GM19328 (cell line): Measurements from ENCODE around the gene KLF7.

ENCODE experiments used
- ATAC-seq: cut with Tn5 transposase; IDR thresholded peaks from one replicate; pipeline ENCODE4 v1.9.1; 2021; ENCODE audit warnings: mild to moderate bottlenecking, moderate library complexity; ENCODE audit not compliant: unreplicated experiment

Gene KLF7

GRCh38 chr2:207071820-207072219 is 93.9 kb downstream of the KLF7 start:
- ATAC-seq = no peak

GRCh38 chr2:207067473-207067872 is 98.3 kb downstream of the KLF7 start:
- ATAC-seq = no peak

- ATAC-seq = no peak
Measured at GRCh38 chr2:207066791-207067460, 98.8 kb downstream of the KLF7 start.

DNA sequence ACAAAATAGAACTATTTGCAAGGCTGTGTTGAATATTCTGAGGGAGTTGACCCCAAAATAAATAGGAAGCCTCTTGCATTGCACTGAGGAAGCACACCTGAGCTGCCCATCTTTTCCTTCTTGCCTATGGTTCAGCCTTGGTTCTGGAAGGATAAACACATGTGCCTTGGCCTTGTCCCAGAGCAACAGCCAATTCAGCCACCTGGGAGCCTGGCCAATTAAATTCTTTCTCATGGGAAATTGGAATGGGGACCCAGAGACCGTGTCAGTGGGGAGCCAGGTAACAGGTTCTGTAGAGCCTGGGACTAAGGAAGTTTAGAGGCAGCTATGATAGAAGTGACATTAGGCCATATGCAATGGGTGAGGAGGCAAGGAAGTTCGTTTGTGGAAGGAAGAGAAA is 99.6 kb downstream of the KLF7 start:
- ATAC-seq = no peak

DNA sequence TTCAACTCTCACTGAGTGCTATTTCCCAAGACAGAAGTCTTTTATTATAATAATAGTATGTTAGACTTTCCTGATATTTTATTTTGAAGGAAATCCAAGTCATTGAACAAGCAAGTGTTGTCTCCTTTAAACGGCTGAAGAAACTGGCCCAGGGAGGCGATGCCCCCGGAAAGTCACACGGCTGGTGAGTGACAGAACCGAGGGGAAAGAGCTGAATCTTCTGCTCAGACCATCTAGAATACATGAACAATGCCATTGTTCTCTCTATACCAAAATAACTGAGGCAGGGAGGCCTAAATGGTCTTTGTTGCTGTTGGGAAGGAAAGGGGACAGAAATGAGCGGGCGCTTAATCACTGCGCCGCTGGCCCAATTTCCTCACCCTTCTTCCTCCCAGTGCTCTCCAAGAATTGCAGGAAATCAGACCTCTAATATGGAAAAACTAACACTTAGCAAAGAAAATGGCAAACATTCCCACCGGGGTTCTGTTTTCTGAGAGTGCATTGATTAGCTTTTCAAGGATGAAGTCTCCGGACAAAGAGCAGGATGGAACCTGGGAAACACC is 101.5 kb downstream of the KLF7 start:
- ATAC-seq = no peak

GRCh38 chr2:207061181-207061580 is 104.6 kb downstream of the KLF7 start:
- ATAC-seq = no peak

DNA sequence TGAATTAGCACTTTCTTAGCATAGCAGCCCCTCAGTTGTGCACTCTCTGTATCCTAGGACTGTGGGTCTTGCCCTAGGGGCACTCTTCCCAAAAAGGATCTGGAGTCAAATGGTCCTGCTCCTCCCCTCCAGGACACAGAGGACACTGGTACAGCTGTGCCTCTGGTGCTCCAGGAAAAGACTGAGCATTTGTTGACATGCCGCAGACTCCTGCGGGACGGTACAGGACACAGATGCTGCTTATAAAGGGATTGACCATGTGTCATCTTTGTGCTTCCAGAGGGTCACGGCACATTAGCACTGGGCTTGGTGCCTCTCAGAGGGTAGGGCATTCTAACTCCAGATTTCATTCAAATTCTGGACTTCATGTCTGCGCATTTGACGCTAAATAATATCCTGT is 110.5 kb downstream of the KLF7 start:
- ATAC-seq = no peak

- no peak for ATAC-seq
Measured at GRCh38 chr2:207054521-207054920, 111.2 kb downstream of the KLF7 start.

DNA sequence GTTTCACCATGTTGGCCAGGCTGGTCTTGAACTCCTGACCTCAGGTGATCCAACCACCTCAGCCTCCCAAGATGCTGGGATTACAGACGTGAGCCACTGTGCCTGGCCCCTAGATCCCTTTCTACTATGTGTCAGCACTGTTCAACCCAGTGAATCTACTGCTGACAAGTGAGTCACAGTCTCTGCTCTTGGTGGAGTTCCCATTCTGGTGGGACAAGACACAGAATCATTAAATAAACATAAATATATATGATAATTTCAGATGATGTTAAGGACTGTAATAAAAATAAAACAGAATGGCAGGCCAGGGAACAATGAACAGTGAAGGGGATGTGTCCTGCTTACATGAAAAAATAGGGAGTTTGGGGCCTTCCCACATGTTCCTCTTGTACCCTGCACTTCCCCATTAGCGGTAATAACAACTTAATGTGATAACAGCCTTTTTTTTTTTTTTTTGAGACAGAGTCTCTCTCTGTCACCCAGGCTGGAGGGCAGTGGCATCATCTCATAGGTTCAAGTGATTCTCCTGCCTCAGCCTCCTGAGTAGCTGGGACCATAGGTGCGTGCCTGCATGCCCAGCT is 114.3 kb downstream of the KLF7 start:
- no peak for ATAC-seq

- ATAC-seq = no peak
Measured at GRCh38 chr2:207049122-207049521, 116.6 kb downstream of the KLF7 start.

DNA sequence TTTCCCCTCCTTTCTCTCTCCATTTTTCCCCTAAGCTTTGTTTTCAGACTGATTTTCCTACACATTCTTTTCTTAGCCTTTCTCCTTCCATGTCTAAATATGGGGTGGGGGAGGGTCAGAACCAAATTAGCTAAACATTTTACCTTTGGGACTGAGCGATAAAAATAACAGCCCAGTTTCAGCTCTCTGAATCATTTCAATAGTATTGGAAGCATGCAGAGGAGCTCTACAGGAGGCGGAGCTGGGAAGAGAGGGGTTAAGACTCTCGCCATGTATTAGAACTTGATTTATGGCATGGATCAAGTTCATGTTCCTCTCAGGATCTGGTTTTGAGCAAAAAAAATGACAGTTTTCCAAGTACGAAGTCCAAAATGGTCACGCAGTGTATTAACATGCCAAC is 117.3 kb downstream of the KLF7 start:
- no peak for ATAC-seq

DNA sequence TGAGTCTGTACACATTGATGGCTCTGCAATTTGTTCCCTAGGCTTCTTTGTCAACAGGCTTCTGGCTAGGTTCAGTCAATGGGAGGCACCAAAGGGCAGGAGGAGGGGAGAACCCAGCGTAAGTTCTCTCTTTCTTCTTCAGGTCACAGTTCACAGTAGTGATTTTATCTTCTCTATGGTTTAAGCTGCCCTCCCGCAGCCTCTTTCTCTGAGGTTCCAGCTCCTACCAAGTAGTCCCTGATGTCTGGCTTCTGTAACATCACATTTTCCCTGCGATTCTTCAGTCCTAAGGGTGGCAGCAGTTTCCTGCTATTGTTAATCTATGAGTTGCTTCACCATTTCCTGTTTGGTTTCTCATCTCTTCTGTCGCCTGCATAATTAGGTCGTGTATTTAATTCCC is 119.0 kb downstream of the KLF7 start:
- ATAC-seq = no peak

DNA sequence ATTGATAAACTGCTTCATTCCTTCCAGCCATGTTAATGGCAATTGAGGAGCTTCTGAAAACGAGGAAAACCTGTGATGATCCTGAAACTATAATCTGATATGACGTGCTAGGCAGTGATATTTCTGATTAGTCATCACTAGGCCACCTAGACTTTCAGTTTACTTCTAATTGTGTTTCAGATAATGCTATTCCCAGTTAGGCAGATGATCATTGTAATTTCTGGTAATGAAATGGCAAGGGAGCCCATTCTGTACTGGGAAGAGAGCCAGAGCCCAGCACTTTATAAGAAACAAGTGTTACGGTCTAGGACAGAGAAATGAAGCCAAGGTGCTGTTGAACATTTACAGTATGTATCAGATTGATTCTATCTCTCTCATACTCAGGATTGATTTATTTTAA is 120.2 kb downstream of the KLF7 start:
- ATAC-seq = no peak

GRCh38 chr2:207044379-207045362 is 121.1 kb downstream of the KLF7 start:
- ATAC-seq = no peak

- ATAC-seq = no peak
Measured at GRCh38 chr2:207042841-207043240, 122.9 kb downstream of the KLF7 start.

- ATAC-seq = no peak
Measured at GRCh38 chr2:207041786-207042554, 123.8 kb downstream of the KLF7 start.

GRCh38 chr2:207041279-207041678 is 124.5 kb downstream of the KLF7 start:
- ATAC-seq = no peak

- ATAC-seq = no peak
Measured at GRCh38 chr2:207040696-207041095, 125.1 kb downstream of the KLF7 start.

DNA sequence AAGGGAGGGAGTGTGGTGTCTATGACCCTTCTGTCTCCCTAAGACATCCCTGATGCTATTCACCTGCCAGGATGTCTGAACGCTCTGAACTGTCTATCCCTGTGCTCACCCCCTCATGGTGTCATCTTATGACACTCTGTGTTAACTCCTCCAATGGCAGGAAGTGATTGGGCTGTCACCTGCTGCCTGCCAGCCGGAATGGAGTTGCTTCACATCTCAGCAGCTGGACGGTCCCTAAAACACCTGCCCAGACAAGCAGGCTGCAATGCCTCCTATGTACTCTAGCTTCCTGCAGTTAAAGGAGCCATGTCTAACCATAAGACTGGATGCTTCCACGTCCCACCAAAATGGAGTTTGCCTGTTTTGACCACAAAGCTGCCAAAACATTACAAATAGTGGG is 126.5 kb downstream of the KLF7 start:
- ATAC-seq = no peak

DNA sequence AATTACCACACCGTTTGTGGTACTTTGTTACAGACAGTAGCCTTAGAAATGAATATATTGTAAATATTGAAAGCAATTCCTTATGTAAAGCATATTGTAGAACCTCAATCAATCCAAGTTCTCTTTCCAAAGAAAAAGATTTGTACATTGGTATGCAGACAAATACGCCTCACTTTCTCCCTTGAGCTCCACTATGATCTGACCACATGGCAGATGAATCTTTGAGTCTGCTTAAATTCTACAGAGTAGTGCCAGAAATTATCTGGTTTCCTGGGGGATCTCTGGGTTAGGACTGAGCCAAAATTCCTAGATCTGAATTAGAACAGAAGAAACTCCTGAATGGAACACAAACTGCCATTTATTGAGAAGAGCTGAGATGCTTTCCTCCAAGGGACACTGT is 127.4 kb downstream of the KLF7 start:
- no peak for ATAC-seq

- no peak for ATAC-seq
Measured at GRCh38 chr2:207037896-207038295, 127.9 kb downstream of the KLF7 start.
